ELF-1 (cell line): ENCODE data around the gene TAAR1.
"Not testable (repeated sequence)": the region's sequence is repeated elsewhere in the genome, so short reads cannot be mapped to it uniquely, and the experiment has no call there.

Experiments used
- DNase-seq: peaks from one replicate; pipeline ENCODE4 v3.0.0-alpha.2; 2016; ENCODE audit warnings: low read depth, low spot score

TAAR1 gene

GRCh38 chr6:132663661-132664060 is 4.7 kb upstream of the TAAR1 start:
- no peak for DNase-seq

- no peak for DNase-seq
These were observed 2.9 kb upstream of the TAAR1 start for GRCh38 chr6:132661906-132662305.

- no peak for DNase-seq
These were observed 7.9 kb downstream of the TAAR1 start for GRCh38 chr6:132651062-132651461.

- no peak for DNase-seq
These were observed 8.6 kb downstream of the TAAR1 start for GRCh38 chr6:132650429-132650828.

GRCh38 chr6:132648828-132649227 is 10.2 kb downstream of the TAAR1 start:
- no peak for DNase-seq

GRCh38 chr6:132648356-132648755 is 10.6 kb downstream of the TAAR1 start:
- no peak for DNase-seq

- DNase-seq = no peak
These were observed 15.4 kb downstream of the TAAR1 start for GRCh38 chr6:132643547-132643946.

- DNase-seq = not testable (repeated sequence)
These were observed 21.8 kb downstream of the TAAR1 start for GRCh38 chr6:132637135-132637534.

- not testable (repeated sequence) for DNase-seq
These were observed 23.1 kb downstream of the TAAR1 start for GRCh38 chr6:132635906-132636305.

- not testable (repeated sequence) for DNase-seq
These were observed 23.7 kb downstream of the TAAR1 start for GRCh38 chr6:132635288-132635687.

- DNase-seq = no peak
These were observed 24.2 kb downstream of the TAAR1 start for GRCh38 chr6:132634796-132635195.

GRCh38 chr6:132633362-132633761 is 25.6 kb downstream of the TAAR1 start:
- peak; percentile 5 for DNase-seq

- no peak for DNase-seq
These were observed 34.8 kb downstream of the TAAR1 start, which contains the start of gene TAAR2 for GRCh38 chr6:132624175-132624574. TAAR2 (minus strand) TSS chr6:132624275; CDS start chr6:132624275, 0 bp downstream.

- no peak for DNase-seq
These were observed 35.7 kb downstream of the TAAR1 start for GRCh38 chr6:132623106-132623845.

- no peak for DNase-seq
These were observed 42.3 kb downstream of the TAAR1 start for GRCh38 chr6:132616677-132617076.

GRCh38 chr6:132614554-132614953 is 44.4 kb downstream of the TAAR1 start:
- DNase-seq = no peak

- no peak for DNase-seq
These were observed 46.4 kb downstream of the TAAR1 start for GRCh38 chr6:132612449-132613108.

- DNase-seq = no peak
These were observed 47.4 kb downstream of the TAAR1 start for GRCh38 chr6:132611616-132612015.

- no peak for DNase-seq
These were observed 51.3 kb downstream of the TAAR1 start for GRCh38 chr6:132607544-132608233.

- DNase-seq = no peak
These were observed 54.3 kb downstream of the TAAR1 start for GRCh38 chr6:132604635-132605152.

- DNase-seq = not testable (repeated sequence)
These were observed 58.1 kb downstream of the TAAR1 start for GRCh38 chr6:132600900-132601299.

- peak; percentile 8 for DNase-seq
These were observed 60.5 kb downstream of the TAAR1 start for GRCh38 chr6:132598473-132598872.
